Activated T-helper 2 cell treated with anti-CD3 and anti-CD28 coated beads, Interferon-gamma antibody, Interleukin-2, Interleukin-4, amounts not matched to agents 10 μg/mL and 5 μg/mL and 100 μg/mL, durations not matched to agents 14 hours and 24 hours and 36 hours (primary cell): Measurements from ENCODE around the gene ZC3H18. TPM values are rescaled to one million over a fixed set of nuclear protein-coding genes. Genes with fewer than 3 reads are reported as not detected.
"Not testable (repeated sequence)": the region's sequence is repeated elsewhere in the genome, so short reads cannot be mapped to it uniquely, and the experiment has no call there.

Source experiments
- DNase-seq: peaks from one replicate; pipeline ENCODE4 v3.0.0; 2021; ENCODE audit warnings: low spot score
- H3K27ac Mint-ChIP-seq: one replicate; pipeline ENCODE4 v1.8.0; 2021; ENCODE audit warnings: mixed read lengths
- H3K27me3 Mint-ChIP-seq: one replicate; pipeline ENCODE4 v1.8.0; 2021; ENCODE audit warnings: low read depth, mixed read lengths
- H3K36me3 Mint-ChIP-seq: one replicate; pipeline ENCODE4 v1.8.0; 2021; ENCODE audit warnings: low read depth, mixed read lengths
- H3K4me1 Mint-ChIP-seq: one replicate; pipeline ENCODE4 v1.8.0; 2021; ENCODE audit warnings: low read depth, mixed read lengths
- H3K4me3 Mint-ChIP-seq: one replicate; pipeline ENCODE4 v1.8.0; 2021; ENCODE audit warnings: low read depth, mild to moderate bottlenecking, moderate library complexity, mixed read lengths
- H3K9me3 Mint-ChIP-seq: one replicate; pipeline ENCODE4 v1.8.0; 2021; ENCODE audit warnings: mixed read lengths
- intact Hi-C: fragments of 100-400 bp; cut with micrococcal nuclease; formaldehyde crosslinking; loops from one replicate; pipeline ENCODE4 v1.15.1; 2023
- total RNA-seq: library from RNA; stranded (reverse); gene quantifications from 2 replicates; pipeline ENCODE4 v1.2.3, GENCODE V29; 2022

Gene ZC3H18
- total RNA-seq, 1 donor from 2014 or later, result 93.9 TPM

- intact Hi-C loops, result no loop called here
- Mint-ChIP-seq H3K36me3 (peaks cover 25% of the 10 kb centered on the region), H3K9me3 (no peaks in the 10 kb centered on the region), H3K4me3 (peak overlapping the region; percentile 93), H3K27me3 (no peaks in the 10 kb centered on the region), H3K27ac (peak overlapping the region; percentile 82), H3K4me1 (peaks cover 19% of the 10 kb centered on the region)
- DNase-seq, result no peak
Measured at GRCh38 chr16:88662222-88662842, 92.1 kb downstream of the ZC3H18 start.

- peaks cover 23% of the 10 kb centered on the region for H3K36me3 Mint-ChIP-seq
- peak within 1 kb of the TSS; percentile 93 for H3K4me3 Mint-ChIP-seq
- peaks cover 19% of the 10 kb centered on the region for H3K4me1 Mint-ChIP-seq
- DNase-seq, result peak; percentile 96
- intact Hi-C loops, result loop anchor here (1.0 kb wide), 3 partner anchors 12 to 43 kb away; partner anchors contain the start of genes CTU2, CYBA, RNF166 and SNAI3
- H3K27me3 Mint-ChIP-seq, result no peaks in the 10 kb centered on the region
- peak within 1 kb of the TSS; percentile 91 for H3K27ac Mint-ChIP-seq
- H3K9me3 Mint-ChIP-seq, result no peaks in the 10 kb centered on the region
Measured at GRCh38 chr16:88662843-88663606, 92.8 kb downstream of the ZC3H18 start, which contains the start of gene MVD. MVD (minus strand) TSS chr16:88663091; CDS start chr16:88663080, 11 bp downstream.

- Mint-ChIP-seq H3K4me3 (peak overlapping the region; percentile 44), H3K9me3 (no peaks in the 10 kb centered on the region), H3K27me3 (no peaks in the 10 kb centered on the region), H3K36me3 (peaks cover 24% of the 10 kb centered on the region), H3K4me1 (peaks cover 18% of the 10 kb centered on the region), H3K27ac (no peak overlapping the region)
- no peak for DNase-seq
- intact Hi-C loops, result loop anchor here (2.0 kb wide), 1 partner anchor 16 kb away; no protein-coding TSS in a partner anchor
Measured at GRCh38 chr16:88665148-88665547, 94.9 kb downstream of the ZC3H18 start.

- H3K4me1 Mint-ChIP-seq, result peaks cover 17% of the 10 kb centered on the region
- DNase-seq, result no peak
- intact Hi-C loops, result loop anchor here (2.0 kb wide), 1 partner anchor 15 kb away; no protein-coding TSS in a partner anchor
- no peaks in the 10 kb centered on the region for H3K9me3 Mint-ChIP-seq
- H3K27me3 Mint-ChIP-seq, result no peaks in the 10 kb centered on the region
- H3K4me3 Mint-ChIP-seq, result no peak overlapping the region
- peaks cover 24% of the 10 kb centered on the region for H3K36me3 Mint-ChIP-seq
- H3K27ac Mint-ChIP-seq, result no peak overlapping the region
Measured at GRCh38 chr16:88665570-88665969, 95.4 kb downstream of the ZC3H18 start.

- no peak for DNase-seq
- intact Hi-C loops, result no loop called here
Measured at GRCh38 chr16:88667461-88667860, 97.3 kb downstream of the ZC3H18 start.

GRCh38 chr16:88669493-88669892 is 99.3 kb downstream of the ZC3H18 start:
- H3K4me1 Mint-ChIP-seq, H3K27ac Mint-ChIP-seq, H3K4me3 Mint-ChIP-seq, H3K9me3 Mint-ChIP-seq, H3K27me3 Mint-ChIP-seq, intact Hi-C loops, DNase-seq: not testable (repeated sequence)
- H3K36me3 Mint-ChIP-seq, result peaks cover 14% of the 10 kb centered on the region

More at GRCh38 chr16:88667461-88667860, 97.3 kb downstream of the ZC3H18 start:
- Mint-ChIP-seq H3K36me3 (peaks cover 14% of the 10 kb centered on the region), H3K27me3 (no peaks in the 10 kb centered on the region), H3K4me3 (no peak overlapping the region), H3K9me3 (no peaks in the 10 kb centered on the region), H3K4me1 (peaks cover 5% of the 10 kb centered on the region), H3K27ac (no peak overlapping the region)

- no peaks in the 10 kb centered on the region for H3K27me3 Mint-ChIP-seq
- no peak overlapping the region for H3K27ac Mint-ChIP-seq
- DNase-seq, result no peak
- intact Hi-C loops, result no loop called here
- H3K4me3 Mint-ChIP-seq, result no peak overlapping the region
- H3K36me3 Mint-ChIP-seq, result peaks cover 13% of the 10 kb centered on the region
- H3K4me1 Mint-ChIP-seq, result peaks cover 2% of the 10 kb centered on the region
- H3K9me3 Mint-ChIP-seq, result no peaks in the 10 kb centered on the region
Measured at GRCh38 chr16:88669980-88670379, 99.8 kb downstream of the ZC3H18 start.

GRCh38 chr16:88671806-88672205 is 101.6 kb downstream of the ZC3H18 start:
- Mint-ChIP-seq H3K36me3 (peaks cover 11% of the 10 kb centered on the region), H3K27me3 (no peaks in the 10 kb centered on the region), H3K27ac (no peak overlapping the region), H3K4me3 (no peak overlapping the region), H3K9me3 (no peaks in the 10 kb centered on the region), H3K4me1 (no peaks in the 10 kb centered on the region)
- intact Hi-C loops, result no loop called here
- no peak for DNase-seq

- Mint-ChIP-seq H3K9me3 (no peaks in the 10 kb centered on the region), H3K36me3 (peaks cover 7% of the 10 kb centered on the region), H3K4me1 (no peaks in the 10 kb centered on the region), H3K27ac (no peak overlapping the region), H3K4me3 (no peak overlapping the region), H3K27me3 (no peaks in the 10 kb centered on the region)
- intact Hi-C loops, result no loop called here
- DNase-seq, result no peak
Measured at GRCh38 chr16:88672776-88673175, 102.6 kb downstream of the ZC3H18 start.

GRCh38 chr16:88673716-88674379 is 103.6 kb downstream of the ZC3H18 start:
- intact Hi-C loops, result no loop called here
- H3K27ac Mint-ChIP-seq, result no peak overlapping the region
- no peaks in the 10 kb centered on the region for H3K27me3 Mint-ChIP-seq
- H3K36me3 Mint-ChIP-seq, result peaks cover under 1% of the 10 kb centered on the region
- no peak for DNase-seq
- H3K4me1 Mint-ChIP-seq, result no peaks in the 10 kb centered on the region
- no peak overlapping the region for H3K4me3 Mint-ChIP-seq
- no peaks in the 10 kb centered on the region for H3K9me3 Mint-ChIP-seq

- Mint-ChIP-seq H3K27me3 (no peaks in the 10 kb centered on the region), H3K27ac (no peak overlapping the region), H3K9me3 (no peaks in the 10 kb centered on the region), H3K4me1 (peaks cover 6% of the 10 kb centered on the region), H3K36me3 (peaks cover 3% of the 10 kb centered on the region), H3K4me3 (no peak overlapping the region)
- DNase-seq, result no peak
- intact Hi-C loops, result no loop called here
Measured at GRCh38 chr16:88676502-88677242, 106.5 kb downstream of the ZC3H18 start.

GRCh38 chr16:88677721-88678120 is 107.5 kb downstream of the ZC3H18 start:
- H3K9me3 Mint-ChIP-seq, result no peaks in the 10 kb centered on the region
- no peak overlapping the region for H3K27ac Mint-ChIP-seq
- peaks cover 15% of the 10 kb centered on the region for H3K4me1 Mint-ChIP-seq
- no peak overlapping the region for H3K4me3 Mint-ChIP-seq
- peaks cover 3% of the 10 kb centered on the region for H3K36me3 Mint-ChIP-seq
- no peak for DNase-seq
- no peaks in the 10 kb centered on the region for H3K27me3 Mint-ChIP-seq
- intact Hi-C loops, result no loop called here
